Umbilical cord (tissue), 2 donors: ENCODE results near the gene CLEC2A. TPM values are rescaled to one million over a fixed set of nuclear protein-coding genes. Genes with fewer than 3 reads are reported as not detected.
"Not testable (repeated sequence)": the region's sequence is repeated elsewhere in the genome, so short reads cannot be mapped to it uniquely, and the experiment has no call there.

Experiments used
- DNase-seq: peaks from one replicate; pipeline ENCODE4 v3.0.0-alpha.2; 2015; ENCODE audit warnings: low spot score
- total RNA-seq: library from RNA; depleted of rRNA; stranded (reverse); fragments of >200 nt; gene quantifications from one replicate; pipeline ENCODE4 v1.2.3, GENCODE V29; 2014; ENCODE audit warnings: low replicate concordance; ENCODE audit not compliant: insufficient read depth

Gene CLEC2A, protein sequence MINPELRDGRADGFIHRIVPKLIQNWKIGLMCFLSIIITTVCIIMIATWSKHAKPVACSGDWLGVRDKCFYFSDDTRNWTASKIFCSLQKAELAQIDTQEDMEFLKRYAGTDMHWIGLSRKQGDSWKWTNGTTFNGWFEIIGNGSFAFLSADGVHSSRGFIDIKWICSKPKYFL
- not detected for total RNA-seq

DNA sequence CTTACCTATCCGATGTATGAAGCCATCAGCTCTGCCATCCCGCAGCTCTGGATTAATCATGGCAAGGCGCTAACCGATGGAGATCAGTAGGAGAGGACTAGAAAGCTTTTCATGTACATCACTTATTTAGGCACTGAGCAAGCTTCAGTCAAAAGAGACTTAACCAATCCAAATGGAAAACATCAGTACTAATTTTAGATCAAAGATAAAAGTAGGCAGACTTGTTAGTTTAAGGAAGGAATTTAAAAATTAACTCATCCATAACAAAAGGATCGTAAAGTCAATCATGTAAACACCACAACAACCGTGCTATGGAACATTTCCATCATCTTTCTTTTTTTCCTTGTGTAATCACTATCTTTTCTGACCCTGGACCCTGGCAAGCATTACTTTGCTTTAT, at the start of gene CLEC2A:
TSS of gene CLEC2A (minus strand) at position 101 of the 400 bp plus-strand sequence. CDS start at position 60, 41 bp downstream.
- DNase-seq, result peak; percentile 12

DNA sequence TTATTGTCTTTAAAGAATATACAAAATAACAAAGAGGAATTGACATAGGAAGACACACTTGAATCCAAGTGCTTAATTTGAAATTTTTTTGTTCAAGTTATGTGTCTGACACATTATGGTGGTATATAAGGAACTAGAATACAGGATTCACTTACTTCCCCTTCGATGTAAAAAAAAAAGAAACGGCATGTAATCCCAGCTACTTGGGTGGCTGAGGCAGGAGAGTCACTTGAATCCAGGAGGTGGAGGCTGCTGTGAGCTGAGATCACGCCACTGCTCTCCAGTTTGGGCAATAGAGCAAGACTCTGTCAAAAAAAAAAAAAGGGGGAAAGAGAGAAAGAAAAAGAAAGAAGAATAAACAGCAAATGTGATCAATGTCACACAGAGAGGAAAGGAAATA, 48.0 kb upstream of the CLEC2A start:
- no peak for DNase-seq

DNA sequence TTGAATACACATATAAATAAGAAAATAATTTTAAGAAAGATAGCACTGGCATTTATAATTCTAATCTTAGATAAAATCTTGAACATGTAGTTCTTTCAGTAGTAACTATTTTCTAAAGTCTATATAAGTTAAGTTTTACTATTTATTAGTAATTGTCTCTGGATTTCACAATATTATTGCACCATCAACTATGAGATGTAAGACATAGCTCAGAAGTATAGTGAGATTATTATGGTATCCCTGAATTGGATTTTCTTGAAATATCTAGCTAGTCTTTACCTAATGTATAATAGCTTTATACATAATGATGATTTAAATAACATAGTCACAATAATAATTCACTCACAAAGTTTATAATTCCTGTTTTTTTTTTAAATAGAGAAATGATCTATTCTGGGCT, 45.7 kb upstream of the CLEC2A start:
- DNase-seq, result no peak

DNA sequence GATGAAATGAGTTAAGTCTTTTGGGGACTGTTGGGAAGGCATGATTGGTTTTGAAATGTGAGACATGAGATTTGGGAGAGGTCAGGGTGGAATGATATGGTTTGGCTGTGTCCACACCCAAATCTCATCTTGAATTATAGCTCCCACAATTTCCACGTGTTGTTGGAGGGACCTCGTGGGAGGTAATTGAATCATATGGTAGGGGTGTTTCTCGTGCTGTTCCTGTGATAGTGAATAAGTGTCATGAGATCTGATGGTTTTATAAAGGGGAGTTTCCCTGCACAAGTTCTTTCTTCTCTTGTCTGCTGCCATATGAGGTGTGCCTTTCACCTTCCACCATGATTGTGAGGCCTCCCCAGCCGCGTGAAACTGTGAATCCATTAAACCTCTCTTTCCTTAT, 44.5 kb upstream of the CLEC2A start:
- DNase-seq, result not testable (repeated sequence)

DNA sequence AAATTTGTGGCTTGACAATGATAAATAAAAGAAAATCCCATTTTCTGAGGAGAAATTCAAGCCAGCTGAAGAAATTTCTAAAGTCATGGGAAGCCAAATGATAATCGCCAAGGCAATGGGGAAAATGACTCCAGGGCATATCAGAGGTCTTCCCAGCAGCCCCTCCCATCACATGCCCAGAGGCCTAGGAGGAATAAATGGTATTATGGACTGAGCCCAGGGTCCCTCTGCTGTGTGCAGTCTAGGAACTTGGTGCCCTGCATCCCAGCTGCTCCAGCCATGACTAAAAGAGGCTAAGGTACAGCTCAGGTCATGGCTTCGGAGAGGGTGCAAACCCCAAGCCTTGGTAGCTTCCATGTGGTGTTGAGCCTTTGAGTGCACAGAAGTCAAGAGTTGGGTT, 43.4 kb upstream of the CLEC2A start:
- DNase-seq, result no peak

DNA sequence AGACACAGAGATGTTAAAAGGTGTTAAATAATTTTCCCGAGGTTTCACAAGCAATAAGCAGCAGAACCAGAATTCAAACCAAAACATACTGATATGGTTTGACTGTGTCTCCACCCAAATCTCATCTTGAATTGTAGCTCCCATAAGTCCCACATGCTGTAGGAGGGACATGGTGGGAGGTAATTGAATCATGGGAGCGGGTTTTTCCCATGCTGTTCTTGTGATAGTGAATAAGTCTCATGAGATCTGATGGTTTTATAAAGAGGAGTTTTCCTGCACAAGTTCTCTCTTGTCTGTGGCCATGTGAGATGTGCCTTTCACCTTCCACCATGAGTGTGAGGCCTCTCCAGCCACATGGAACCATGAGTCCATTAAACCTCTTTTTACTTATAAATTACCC, 42.6 kb upstream of the CLEC2A start:
- DNase-seq, result not testable (repeated sequence)

DNA sequence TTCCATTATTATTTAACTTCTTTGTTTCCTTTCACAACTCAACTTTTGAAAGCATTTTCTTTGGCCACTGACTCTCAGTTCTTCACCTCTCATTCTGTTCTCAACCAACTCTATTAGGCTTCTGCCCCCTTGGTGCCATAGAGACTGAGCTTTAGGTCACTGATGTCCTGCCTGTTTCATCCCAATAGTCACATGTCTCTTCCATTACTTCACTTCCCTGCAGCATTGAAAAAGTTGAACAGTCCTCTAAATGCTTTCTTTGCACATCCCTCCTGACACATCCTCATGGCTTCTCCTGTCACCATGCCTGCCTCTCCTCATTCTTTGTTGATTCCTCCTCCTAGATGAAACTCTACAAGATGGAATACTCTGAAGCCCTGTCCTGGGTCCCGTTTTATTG, 41.8 kb upstream of the CLEC2A start:
- DNase-seq, result no peak

DNA sequence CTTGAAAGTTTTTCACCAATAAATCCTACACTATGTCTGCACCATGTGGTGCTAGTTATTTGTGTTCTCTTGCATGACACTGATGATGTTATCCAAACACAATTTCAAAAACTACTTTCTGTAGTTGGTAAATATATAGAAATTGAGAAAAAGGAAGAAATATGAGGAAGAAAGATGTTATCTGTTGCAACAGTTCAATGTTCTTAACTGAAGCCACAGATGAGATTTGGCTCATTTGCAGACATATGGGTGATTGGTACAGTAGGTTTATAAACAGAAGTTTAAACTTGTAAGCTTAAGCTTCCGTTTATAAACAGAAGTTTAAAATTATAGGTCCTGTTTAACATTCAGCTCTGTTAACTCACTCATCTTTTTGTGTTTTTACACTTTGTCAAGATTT, 39.0 kb upstream of the CLEC2A start, which contains the start of gene CLEC12A:
TSS of gene CLEC12A (plus strand) at position 229 of the 400 bp plus-strand sequence. CDS start 188 bp downstream, outside the sequence.
- no peak for DNase-seq

DNA sequence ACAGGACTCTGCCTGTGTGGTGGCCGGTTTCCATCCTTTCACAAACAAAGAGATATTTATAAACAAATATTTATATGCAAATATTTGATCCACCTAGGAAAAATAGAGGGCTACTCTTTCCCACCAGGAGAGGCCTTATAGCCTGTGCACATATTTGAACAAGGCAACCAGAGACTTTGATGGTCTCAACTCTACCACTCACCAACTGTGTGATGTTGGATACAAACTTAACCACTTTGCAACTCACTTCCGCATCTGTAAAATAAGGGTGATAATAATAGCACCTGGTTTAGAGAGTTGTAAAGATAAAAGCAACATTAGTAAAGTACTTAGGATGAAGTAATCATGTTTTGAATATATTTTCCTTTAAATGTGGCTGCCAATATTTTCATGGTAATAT, 37.5 kb upstream of the CLEC2A start:
- no peak for DNase-seq

DNA sequence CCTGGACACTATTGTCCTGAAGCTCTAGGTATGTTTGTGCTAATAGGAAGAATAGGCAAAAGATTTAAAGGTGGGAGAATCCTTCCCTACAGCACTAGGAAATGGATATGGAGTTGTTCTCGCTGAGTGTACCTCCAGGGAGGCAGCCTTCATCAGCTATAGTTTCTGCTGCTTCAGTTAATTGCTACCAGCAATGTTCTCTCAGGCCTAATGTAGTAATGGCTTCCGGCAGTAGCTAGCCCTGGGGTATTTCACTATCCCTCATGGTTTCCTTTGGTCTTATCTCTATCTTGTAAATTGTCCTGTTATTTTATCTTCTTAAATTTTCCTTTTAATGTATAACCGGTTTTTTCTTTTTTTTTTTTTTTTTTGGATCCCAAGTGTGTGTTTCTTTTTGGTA, 29.7 kb upstream of the CLEC2A start:
- DNase-seq, result no peak

DNA sequence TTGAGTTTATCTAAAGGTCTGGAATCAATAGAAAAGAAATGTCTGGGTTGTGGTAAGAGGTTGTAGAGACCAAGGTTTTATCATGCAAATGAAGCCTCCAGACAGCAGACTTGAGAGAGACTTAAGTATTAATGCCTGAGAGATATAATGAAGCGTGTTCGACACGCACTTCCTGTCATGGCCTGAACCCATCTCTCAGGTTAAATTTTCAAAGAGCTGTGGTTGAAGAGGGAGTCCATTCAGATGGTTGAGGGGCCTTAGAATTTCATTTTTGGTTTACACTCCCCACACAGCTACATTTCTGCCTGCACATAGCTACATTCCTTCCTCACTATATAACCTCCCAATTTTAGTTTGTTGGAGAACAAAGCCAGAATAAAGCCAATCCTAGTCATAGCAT, 28.9 kb upstream of the CLEC2A start:
- DNase-seq, result no peak

DNA sequence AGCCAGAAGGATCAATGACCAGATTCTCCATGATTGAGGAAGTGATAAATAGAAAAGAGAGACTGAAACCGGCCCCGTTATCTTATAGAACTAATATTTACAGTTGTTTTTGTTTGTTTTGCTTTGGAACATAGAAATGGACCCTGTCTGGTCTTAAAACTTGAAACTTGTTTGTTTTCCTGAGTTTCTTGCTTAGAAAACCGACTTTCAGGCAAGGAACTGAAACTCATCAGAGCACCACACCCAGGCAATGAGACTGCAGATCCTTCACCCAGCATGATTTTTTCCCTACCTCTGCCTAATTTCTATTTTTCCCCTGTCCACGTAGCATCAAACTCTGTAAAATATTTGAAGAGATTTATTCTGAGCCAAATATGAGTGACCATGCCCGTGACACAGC, 28.4 kb upstream of the CLEC2A start:
- no peak for DNase-seq

DNA sequence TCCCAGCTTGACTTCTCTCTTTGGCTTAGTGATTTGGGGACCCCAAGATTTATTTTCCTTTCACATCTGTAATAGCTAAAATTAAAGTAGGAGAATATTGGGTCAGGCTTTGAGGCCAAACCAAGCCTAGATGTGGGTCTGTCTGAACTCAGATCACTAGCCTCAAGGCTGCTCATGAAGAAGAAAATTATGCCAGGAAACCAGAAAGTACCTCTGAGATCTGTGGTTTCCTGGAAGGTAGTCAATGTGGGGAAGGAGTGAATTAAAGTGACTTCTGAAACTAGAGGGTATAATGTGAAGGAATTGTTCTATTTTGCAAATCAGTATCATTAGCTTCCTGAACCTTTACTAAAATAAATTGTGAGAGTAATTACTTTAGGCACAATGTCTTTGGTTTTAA, 25.7 kb upstream of the CLEC2A start:
- DNase-seq, result no peak

DNA sequence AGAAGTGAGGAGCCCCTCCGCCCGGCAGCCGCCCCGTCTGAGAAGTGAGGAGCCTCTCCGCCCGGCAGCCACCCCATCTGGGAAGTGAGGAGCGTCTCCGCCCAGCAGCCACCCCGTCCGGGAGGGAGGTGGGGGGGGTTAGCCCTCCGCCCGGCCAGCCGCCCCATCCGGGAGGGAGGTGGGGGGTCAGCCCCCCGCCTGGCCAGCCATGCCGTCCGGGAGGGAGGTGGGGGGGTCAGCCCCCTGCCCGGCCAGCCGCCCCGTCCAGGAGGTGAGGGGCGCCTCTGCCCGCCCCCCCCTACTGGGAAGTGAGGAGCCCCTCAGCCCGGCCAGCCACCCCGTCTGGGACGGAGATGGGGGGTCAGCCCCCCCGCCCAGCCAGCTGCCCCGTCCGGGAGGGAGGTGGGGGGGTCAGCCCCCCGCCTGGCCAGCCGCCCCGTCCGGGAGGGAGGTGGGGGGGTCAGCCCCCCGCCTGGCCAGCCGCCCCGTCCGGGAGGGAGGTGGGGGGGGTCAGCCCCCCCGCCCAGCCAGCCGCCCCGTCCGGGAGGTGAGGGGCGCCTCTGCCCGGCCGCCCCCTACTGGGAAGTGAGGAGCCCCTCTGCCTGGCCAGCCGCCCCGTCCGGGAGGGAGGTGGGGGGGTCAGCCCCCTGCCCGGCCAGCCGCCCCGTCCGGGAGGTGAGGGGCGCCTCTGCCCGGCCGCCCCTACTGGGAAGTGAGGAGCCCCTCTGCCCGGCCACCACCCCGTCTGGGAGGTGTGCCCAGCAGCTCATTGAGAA, 21.0 kb upstream of the CLEC2A start:
- DNase-seq, result not testable (repeated sequence)

DNA sequence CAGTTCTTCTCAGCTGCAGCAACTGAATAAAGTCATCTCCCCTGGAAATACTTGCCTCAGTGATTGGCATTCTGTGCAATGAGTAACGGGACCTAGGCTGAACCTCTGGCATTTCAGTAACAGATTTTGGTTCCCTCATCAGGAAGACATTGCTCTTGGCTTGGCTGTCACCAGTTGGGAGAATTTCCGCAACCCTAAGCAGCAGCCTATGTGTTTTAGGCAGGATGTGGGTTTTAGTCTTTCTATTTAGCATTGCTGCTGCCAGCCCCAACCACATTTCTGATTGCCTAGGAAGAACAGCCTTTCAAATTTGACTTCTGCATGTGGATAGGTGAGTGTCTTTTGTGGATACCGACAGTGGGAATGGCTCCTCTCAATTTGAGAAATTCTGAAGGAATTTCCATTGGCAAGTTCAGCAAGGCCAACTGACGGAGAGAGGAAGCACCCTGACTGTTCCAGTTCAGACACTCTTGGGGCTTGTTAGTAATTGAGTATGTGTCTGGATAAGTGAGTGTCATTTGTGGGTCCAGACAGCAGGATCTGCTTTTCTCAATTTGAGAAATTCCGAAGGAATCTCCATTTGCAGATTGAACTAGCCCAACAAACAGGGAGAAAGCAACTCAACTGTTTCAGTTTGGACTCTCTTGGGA, 19.0 kb upstream of the CLEC2A start:
- DNase-seq, result no peak

DNA sequence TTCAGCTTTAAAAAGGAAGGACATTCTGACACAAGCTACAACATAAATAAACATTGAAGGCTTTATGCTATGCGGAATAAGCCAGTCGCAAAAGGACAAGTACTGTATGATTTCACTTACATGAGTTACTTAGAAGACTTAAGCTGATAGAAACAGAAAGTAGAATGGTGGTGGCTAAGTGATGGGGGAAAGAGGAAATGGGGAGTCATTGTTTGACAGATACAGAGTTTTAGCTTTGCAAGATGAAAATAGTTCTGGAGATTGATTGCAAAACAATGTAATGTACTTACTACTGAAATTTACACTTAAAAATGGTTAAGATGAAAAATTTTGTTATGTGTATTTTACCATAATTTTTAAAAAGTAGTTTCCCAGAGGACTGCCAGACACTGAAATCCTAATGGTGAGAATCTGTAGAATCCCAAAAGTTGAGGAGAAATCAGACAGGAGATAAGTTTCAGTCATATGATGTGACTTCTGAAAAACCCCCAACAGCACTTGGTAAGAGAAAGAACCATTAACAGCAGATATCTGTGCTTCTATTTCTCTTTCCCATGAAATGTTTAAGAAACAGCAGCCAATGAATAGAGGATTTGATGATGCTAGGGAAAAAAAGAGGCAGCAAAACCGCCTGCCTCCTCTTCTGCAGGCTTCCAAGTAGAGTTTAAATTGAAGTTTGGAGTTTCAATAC, 16.6 kb upstream of the CLEC2A start:
- no peak for DNase-seq

DNA sequence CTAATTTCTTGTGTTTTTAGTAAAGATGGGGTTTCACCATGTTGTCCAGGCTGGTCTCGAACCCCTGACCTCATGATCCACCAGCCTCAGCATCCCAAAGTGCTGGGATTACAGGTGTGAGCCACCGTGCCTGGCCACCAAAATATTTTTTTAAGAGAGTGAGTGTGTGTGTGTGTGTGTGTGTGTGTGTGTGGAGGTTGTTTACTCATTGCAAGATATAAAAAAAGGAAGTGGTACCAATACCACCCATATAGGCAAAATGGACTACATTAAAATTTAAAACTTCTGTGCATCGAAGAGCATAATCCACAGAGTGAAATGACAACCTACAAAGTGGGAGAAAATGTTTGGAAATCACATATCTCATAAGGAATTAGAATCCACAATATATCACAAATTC, 15.5 kb upstream of the CLEC2A start:
- no peak for DNase-seq

DNA sequence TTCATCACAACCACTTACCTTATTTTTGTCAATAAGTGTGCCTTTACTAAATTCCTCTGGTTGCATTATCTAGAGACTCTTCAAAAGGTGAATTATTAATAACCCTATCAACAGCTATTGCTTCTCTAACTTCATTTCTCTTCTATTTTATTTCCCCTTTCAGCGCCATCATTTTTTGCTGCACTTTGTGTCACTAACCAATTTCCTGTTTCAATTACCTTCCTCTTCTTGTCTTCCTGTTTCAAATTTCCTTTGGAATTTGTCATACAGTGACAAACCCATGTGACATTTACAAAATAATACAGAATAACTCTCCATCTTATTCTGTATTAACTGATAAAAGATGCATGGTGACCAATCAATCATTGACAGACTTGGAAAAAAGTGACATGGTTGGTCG, 12.2 kb upstream of the CLEC2A start:
- DNase-seq, result no peak

DNA sequence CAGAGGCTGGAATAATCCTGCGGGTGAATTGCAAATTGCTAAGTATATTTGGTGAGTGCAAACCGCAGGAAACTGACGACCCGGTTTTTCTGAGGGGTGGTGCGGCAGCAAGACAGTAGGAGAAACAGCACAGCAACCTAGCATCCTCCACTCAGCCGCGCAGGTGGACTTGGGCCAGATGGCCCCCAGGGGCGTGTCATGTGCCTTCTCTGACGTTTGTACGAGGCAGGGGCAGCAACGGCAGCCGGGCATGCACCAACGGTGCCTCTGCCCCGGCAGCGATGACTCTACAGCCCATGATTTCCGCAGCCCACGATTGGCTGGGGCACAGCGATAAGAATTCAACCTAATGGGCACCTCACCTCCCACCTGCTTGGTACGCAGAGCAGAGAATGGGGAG, 11.1 kb upstream of the CLEC2A start:
- no peak for DNase-seq

DNA sequence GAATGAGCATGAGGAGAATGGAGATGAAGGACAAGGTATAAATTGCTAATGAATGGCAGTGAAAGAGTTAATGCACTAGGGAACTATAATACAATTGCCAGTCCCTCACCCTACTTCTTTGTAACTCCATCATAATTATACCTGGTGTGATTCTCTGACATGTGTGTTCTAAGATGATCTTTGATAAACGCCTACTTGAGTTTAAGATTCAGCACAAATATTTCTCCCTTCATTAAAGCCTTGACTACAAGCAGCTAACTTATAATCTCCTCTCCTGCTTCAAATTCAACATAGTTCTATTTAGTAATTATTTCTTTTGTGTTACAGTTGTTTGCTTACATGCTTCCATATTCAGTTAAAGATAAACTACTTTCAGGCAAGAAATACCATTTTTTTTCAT, 9.7 kb upstream of the CLEC2A start:
- DNase-seq, result no peak

DNA sequence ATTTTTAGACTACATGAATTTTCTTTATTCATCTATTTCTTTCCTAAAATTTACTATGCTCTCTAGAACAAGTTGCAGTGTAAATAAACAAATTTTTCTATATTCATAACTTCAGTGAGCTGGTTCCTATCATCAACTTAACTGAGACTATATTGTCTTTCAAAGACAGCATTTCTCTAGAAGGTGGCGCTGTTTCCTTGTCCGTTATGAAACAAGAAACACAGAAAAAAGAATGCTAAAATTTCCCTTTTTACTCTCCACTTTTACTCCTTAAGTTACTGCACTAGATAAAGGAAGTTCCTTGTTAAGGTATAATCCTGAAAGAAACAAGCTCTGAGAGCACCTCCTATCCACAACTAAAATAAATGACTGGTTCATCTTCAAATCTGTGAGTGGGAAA, 8.2 kb upstream of the CLEC2A start:
- DNase-seq, result peak; percentile 39

DNA sequence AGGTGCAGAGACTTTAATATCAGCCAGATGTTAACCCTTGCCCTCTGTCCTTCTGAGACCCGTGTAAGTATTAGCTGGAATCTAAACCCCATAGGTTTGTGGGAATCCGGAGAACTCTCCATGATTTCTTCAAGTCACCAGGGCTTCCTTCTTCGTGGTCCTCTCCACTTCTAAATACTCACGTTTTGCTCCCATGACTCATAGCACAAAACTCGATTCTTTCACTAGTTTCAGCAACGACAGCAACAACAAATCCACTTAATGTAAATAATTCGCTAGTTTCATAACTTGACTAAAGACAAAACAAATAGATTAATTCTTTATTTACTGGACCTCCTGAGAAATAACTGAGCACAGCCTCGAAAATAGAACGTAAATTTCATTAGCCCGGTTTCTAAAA, 4.4 kb upstream of the CLEC2A start:
- DNase-seq, result no peak
